Measurements from ENCODE around the gene CXCR3. TPM values are rescaled to one million over a fixed set of nuclear protein-coding genes. Genes with fewer than 3 reads are reported as not detected.

The CXCR3 gene
- total RNA-seq, 1 experiment from 2014 or later, result not detected

DNA sequence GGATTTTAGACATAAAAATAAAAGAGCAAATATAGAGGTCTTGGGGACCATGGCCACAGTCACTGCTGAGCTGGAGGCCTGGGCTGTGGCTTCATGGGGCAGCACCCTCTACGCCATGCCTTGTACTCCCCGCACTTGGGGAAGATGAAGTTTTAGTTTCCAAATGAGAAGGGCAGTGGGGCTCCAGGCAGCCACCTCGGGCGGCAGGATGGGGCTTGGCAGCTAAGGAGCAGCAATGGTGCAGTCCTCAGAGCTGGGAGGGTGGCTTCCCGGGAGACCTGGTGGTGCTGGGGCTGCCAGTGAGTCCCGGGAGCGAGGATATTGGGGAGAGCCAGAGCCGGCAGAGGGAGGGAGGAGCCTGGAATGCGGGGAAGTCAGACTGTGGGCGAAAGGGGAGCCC lies 2.4 kb downstream of the CXCR3 start (continued):
- TF ChIP-seq, protein P1, sequence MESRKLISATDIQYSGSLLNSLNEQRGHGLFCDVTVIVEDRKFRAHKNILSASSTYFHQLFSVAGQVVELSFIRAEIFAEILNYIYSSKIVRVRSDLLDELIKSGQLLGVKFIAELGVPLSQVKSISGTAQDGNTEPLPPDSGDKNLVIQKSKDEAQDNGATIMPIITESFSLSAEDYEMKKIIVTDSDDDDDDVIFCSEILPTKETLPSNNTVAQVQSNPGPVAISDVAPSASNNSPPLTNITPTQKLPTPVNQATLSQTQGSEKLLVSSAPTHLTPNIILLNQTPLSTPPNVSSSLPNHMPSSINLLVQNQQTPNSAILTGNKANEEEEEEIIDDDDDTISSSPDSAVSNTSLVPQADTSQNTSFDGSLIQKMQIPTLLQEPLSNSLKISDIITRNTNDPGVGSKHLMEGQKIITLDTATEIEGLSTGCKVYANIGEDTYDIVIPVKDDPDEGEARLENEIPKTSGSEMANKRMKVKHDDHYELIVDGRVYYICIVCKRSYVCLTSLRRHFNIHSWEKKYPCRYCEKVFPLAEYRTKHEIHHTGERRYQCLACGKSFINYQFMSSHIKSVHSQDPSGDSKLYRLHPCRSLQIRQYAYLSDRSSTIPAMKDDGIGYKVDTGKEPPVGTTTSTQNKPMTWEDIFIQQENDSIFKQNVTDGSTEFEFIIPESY (IDR thresholded peaks at IDR 0.05; ENCODE audit: extremely low read depth, insufficient replicate concordance, low read length), result no peak
- TF ChIP-seq POLR2AphosphoS5 (IDR thresholded peaks at IDR 0.05; ENCODE audit: low read depth, low read length) (no peak), EZH2 (IDR thresholded peaks at IDR 0.05) (no peak), SIN3A (IDR thresholded peaks at IDR 0.05; ENCODE audit: low read depth) (no peak)
- TF ChIP-seq, protein P2, sequence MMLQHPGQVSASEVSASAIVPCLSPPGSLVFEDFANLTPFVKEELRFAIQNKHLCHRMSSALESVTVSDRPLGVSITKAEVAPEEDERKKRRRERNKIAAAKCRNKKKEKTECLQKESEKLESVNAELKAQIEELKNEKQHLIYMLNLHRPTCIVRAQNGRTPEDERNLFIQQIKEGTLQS (IDR thresholded peaks at IDR 0.05), result no peak
- TF ChIP-seq, protein P3, sequence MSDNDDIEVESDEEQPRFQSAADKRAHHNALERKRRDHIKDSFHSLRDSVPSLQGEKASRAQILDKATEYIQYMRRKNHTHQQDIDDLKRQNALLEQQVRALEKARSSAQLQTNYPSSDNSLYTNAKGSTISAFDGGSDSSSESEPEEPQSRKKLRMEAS (IDR thresholded peaks at IDR 0.05), result no peak
- TF ChIP-seq, protein P4, sequence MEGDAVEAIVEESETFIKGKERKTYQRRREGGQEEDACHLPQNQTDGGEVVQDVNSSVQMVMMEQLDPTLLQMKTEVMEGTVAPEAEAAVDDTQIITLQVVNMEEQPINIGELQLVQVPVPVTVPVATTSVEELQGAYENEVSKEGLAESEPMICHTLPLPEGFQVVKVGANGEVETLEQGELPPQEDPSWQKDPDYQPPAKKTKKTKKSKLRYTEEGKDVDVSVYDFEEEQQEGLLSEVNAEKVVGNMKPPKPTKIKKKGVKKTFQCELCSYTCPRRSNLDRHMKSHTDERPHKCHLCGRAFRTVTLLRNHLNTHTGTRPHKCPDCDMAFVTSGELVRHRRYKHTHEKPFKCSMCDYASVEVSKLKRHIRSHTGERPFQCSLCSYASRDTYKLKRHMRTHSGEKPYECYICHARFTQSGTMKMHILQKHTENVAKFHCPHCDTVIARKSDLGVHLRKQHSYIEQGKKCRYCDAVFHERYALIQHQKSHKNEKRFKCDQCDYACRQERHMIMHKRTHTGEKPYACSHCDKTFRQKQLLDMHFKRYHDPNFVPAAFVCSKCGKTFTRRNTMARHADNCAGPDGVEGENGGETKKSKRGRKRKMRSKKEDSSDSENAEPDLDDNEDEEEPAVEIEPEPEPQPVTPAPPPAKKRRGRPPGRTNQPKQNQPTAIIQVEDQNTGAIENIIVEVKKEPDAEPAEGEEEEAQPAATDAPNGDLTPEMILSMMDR (IDR thresholded peaks at IDR 0.05 in 2 of 3, conservative IDR thresholded peaks at IDR 0.05 in 1 of 3; ENCODE audit: borderline replicate concordance in 1 of 3, insufficient read depth in 1 of 3, low read depth in 2 of 3, low read length in 2 of 3), result no peak

DNA sequence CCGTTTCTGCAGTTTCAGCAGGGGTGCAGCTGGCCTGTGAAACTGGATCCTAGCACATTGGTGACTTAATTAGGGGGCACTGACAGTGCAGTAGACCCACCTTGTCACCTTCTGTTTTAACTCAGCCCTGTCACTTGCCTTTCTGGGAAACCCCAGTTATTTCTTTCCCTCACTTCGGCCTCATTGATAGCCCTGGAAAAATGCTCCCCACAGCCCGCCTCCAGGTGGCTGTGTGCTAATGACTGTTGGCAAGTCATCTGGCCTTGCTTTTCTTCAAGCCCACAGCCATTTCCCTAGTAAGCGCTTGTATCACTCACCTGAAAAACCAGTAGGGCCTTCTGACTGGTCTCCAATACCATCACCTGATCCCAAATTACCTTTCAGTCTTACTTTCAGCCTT lies 3.3 kb downstream of the CXCR3 start:
- Histone ChIP-seq H3K79me2 (ENCODE audit: insufficient read depth, low read length) (no peaks in the 10 kb centered on the region), H3K9ac (ENCODE audit: low read length) (no peak overlapping the region), H3K9me3 (ENCODE audit: control insufficient read depth in 1 of 2, insufficient read depth in 1 of 2, low read depth in 1 of 2, low read length in 2 of 2) (no peaks in the 10 kb centered on the region), H2AFZ (ENCODE audit: low read depth, low read length, poor library complexity, severe bottlenecking) (no peak overlapping the region), H3K9me2 (ENCODE audit: insufficient read depth) (no peaks in the 10 kb centered on the region), H3K27me3 (ENCODE audit: insufficient read depth, low read length) (no peaks in the 10 kb centered on the region), H3K4me1 (ENCODE audit: control insufficient read depth in 1 of 2, insufficient read depth in 2 of 2, low read length in 2 of 2) (no peaks in the 10 kb centered on the region; a peak in 1 of 4 replicates), H4K20me1 (ENCODE audit: insufficient read depth) (no peaks in the 10 kb centered on the region), H3K4me2 (ENCODE audit: low read length) (no peak overlapping the region), H3K36me3 (ENCODE audit: control insufficient read depth in 1 of 2, insufficient read depth in 2 of 2, low read length in 2 of 2) (no peaks in the 10 kb centered on the region), H3K27ac (ENCODE audit: low read depth, low read length) (no peak overlapping the region), H3K4me3 (replicated peaks in 1 of 2; ENCODE audit: low read depth in 1 of 2, low read length in 2 of 2) (no peak overlapping the region)
- POLR2A ChIA-PET, result no interaction called here
- TF ChIP-seq ZFX (IDR thresholded peaks at IDR 0.05) (no peak), POLR2AphosphoS5 (IDR thresholded peaks at IDR 0.05; ENCODE audit: low read depth, low read length) (no peak), JUND (IDR thresholded peaks at IDR 0.05) (no peak), EZH2 (IDR thresholded peaks at IDR 0.05) (no peak), TCF7L2 (IDR thresholded peaks at IDR 0.05; ENCODE audit: borderline replicate concordance, extremely low read depth, insufficient read depth, insufficient read length) (no peak), RAD21 (IDR thresholded peaks at IDR 0.05; ENCODE audit: low read depth) (no peak), SRF (IDR thresholded peaks at IDR 0.05; ENCODE audit: low read depth) (no peak), SP1 (IDR thresholded peaks at IDR 0.05; ENCODE audit: low read depth) (no peak)
- TF ChIP-seq, protein P4 (IDR thresholded peaks at IDR 0.05 in 2 of 3, conservative IDR thresholded peaks at IDR 0.05 in 1 of 3; ENCODE audit: borderline replicate concordance in 1 of 3, insufficient read depth in 1 of 3, low read depth in 2 of 3, low read length in 2 of 3), result no peak
- intact Hi-C loops (cut with micrococcal nuclease), result no loop called here
- ATAC-seq (no peak), DNase-seq (ENCODE audit: low read depth, low spot score) (no peak)
- BruUV-seq (replicated peaks), result no TSS peak
- CTCF ChIA-PET, result no interaction called here
- RAD21 ChIA-PET (ENCODE audit: low non-redundant PET in 1 of 2, low total read pairs in 2 of 2, uncharacterized antibody in 2 of 2, unreplicated experiment in 2 of 2), result no interaction called here

Measured in HCT116 (cell line).